Esophagus muscularis mucosa (tissue), 4 donors: ENCODE results near the gene NARF. TPM values are rescaled to one million over a fixed set of nuclear protein-coding genes. Genes with fewer than 3 reads are reported as not detected.

Experiments used
- DNase-seq: peaks from one replicate; pipeline ENCODE4 v3.0.0-alpha.2; 2017; ENCODE audit errors: extremely low spot score
- H3K27ac ChIP-seq, 4 donors: fragments of 200-600 bp; sonication (generic); replicated peaks in 1 of 4; 1 replicate in 3 of 4; 2 replicates in 1 of 4; pipeline ENCODE4 v1.5.1; 2016 to 2019; ENCODE audit warnings: mild to moderate bottlenecking in 1 of 4
- H3K27me3 ChIP-seq, 4 donors: fragments of 200-600 bp; sonication (generic); one replicate each; pipeline versions ENCODE4 v1.5.1 to v1.6.0; 2016 to 2019
- H3K36me3 ChIP-seq, 4 donors: fragments of 200-600 bp; sonication (generic); one replicate each; pipeline ENCODE4 v1.5.1; 2016 to 2019
- H3K4me1 ChIP-seq, 4 donors: fragments of 200-600 bp; sonication (generic); one replicate each; pipeline ENCODE4 v1.5.1; 2016 to 2019
- H3K4me3 ChIP-seq, 4 donors: fragments of 200-600 bp; sonication (generic); 1 replicate in 2 of 4; 2 replicates in 2 of 4; pipeline ENCODE4 v1.5.1; 2016 to 2019; ENCODE audit warnings: mild to moderate bottlenecking in 4 of 4, moderate library complexity in 1 of 4
- H3K9me3 ChIP-seq, 4 donors: fragments of 200-600 bp; sonication (generic); 1 replicate in 3 of 4; 2 replicates in 1 of 4; pipeline ENCODE4 v1.5.1; 2016 to 2019
- CTCF ChIP-seq, 3 experiments: fragments of 200-600 bp in 2 of 3; fragments of 450-650 bp in 1 of 3; sonication (generic) in 2 of 3; IDR thresholded peaks; one replicate each; pipeline ENCODE4 v1.5.1; 2017 to 2019; ENCODE audit warnings: antibody characterized with exemption in 3 of 3, mild to moderate bottlenecking in 2 of 3, moderate library complexity in 1 of 3
- EP300 ChIP-seq: sonication (generic); formaldehyde crosslinking; IDR thresholded peaks from one replicate; pipeline ENCODE4 v1.6.1; 2017; ENCODE audit warnings: antibody characterized with exemption
- POLR2A ChIP-seq: fragments of 450-650 bp; IDR thresholded peaks from one replicate; pipeline ENCODE4 v1.6.1; 2017; ENCODE audit warnings: antibody characterized with exemption, moderate library complexity, mild to moderate bottlenecking, low read depth
- POLR2AphosphoS5 ChIP-seq, 2 donors: sonication (generic); formaldehyde crosslinking; IDR thresholded peaks; one replicate each; pipeline ENCODE4 v1.6.1; 2017; ENCODE audit warnings: antibody characterized with exemption in 2 of 2
- WGBS: methylation state at CpG from one replicate; pipeline ENCODE4 v1.1.5; 2018; 5-methylcytosine and 5-hydroxymethylcytosine counted together
- intact Hi-C: fragments of 100-400 bp; cut with DNase I; formaldehyde crosslinking; loops from one replicate; pipeline ENCODE4 v1.15.1; 2023
- total RNA-seq, 4 donors: library from RNA; depleted of rRNA; stranded (reverse); fragments of >200 nt; gene quantifications; one replicate each; pipeline versions ENCODE4 v1.1.0 to v1.2.1, GENCODE V29; 2016

The NARF gene
- total RNA-seq, 4 donors from 2014 or later, result 26.2 to 30.9 (median 29.3) TPM

DNA sequence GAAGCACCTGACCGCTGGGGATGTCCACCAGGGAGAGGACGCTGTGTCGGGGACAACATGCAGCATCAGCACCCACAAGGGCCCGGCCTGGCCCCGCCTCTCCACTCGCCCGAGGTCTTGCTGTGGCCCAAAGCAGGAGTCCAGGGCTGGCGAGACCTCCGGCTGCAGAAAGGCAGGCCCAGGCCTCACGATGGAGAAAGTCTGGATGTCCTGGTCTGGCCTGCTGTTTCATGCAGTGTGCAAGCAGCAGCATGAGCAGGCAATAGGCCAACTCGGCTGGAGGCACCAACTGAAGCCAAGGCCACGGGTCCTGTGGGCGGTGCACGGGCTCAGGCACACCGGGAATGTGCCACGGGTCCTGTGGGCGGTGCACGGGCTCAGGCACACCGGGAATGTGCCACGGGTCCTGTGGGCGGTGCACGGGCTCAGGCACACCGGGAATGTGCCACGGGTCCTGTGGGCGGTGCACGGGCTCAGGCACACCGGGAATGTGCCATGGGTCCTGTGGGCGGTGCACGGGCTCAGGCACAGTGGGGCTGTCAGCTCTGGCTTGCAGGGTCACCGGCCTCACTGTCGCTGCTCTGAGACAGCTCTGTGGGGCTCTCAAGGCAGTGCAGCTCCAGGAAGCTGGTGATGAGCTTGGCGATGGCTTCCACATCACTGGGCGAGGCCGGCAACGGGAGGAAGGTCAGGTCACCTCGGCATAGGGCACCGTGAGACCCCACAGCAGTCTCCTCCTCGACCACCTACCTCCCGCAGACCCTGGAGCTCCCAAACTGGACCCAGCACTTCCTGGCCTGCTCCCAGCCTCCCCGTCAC, 14.9 kb upstream of the NARF start:
- no peak overlapping the region for H3K27ac ChIP-seq
- no peak for DNase-seq
- 87% methylated on average over 16 of the region's 40 CpGs for WGBS
- H3K27me3 ChIP-seq, result no peaks in the 10 kb centered on the region
- peaks cover 5 to 34% (median 30%) of the 10 kb centered on the region in 4 donors for H3K4me1 ChIP-seq
- H3K36me3 ChIP-seq, result peaks cover 7 to 77% (median 50%) of the 10 kb centered on the region in 4 donors
- no peak for TF ChIP-seq POLR2AphosphoS5 (IDR thresholded peaks at IDR 0.05)
- TF ChIP-seq POLR2A, result no peak
- TF ChIP-seq CTCF (IDR thresholded peaks at IDR 0.05), result no peak
- no peak for TF ChIP-seq EP300
- no peak overlapping the region for H3K4me3 ChIP-seq
- intact Hi-C loops, result no loop called here
- no peaks in the 10 kb centered on the region for H3K9me3 ChIP-seq

- Histone ChIP-seq H3K27ac (no peak overlapping the region), H3K9me3 (no peaks in the 10 kb centered on the region), H3K27me3 (no peaks in the 10 kb centered on the region), H3K36me3 (peaks cover 7 to 69% (median 49%) of the 10 kb centered on the region in 4 donors), H3K4me1 (peaks cover 5 to 40% (median 37%) of the 10 kb centered on the region in 4 donors), H3K4me3 (no peak overlapping the region)
- WGBS, result 96% methylated on average over 7 of the region's 35 CpGs
- no peak for DNase-seq
- intact Hi-C loops, result no loop called here
- no peak for TF ChIP-seq CTCF (IDR thresholded peaks at IDR 0.05)
- no peak for TF ChIP-seq POLR2AphosphoS5 (IDR thresholded peaks at IDR 0.05)
- no peak for TF ChIP-seq EP300
- TF ChIP-seq POLR2A, result no peak
These were observed 14.2 kb upstream of the NARF start for GRCh38 chr17:82444284-82444893.

GRCh38 chr17:82444941-82445521, 13.5 kb upstream of the NARF start:
- 82% methylated on average over 6 of the region's 19 CpGs for WGBS

DNA sequence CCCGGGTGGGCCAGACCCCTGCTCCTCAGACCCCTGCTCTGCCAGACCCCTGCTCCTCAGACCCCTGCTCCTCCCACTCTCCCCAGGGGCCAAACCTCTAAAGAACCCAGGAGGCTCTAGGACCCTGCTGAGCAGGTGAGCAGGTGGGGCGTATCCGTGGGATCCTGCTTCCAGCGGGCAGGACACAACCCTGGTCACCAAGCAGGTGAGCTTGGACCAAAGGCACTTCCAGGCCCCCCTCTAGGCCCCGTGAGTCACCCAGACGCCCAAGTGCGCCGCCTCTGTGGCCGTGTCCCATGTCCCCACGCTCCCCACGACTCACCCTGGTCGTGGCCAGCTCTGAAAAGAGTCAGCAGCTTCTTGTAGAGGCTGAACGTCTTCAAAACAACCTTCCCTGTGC, 13.0 kb upstream of the NARF start:
- Histone ChIP-seq H3K4me3 (no peak overlapping the region), H3K27ac (peak overlapping the region in 3 of 4 donors; percentile 18 to 40 (median 36)), H3K9me3 (no peaks in the 10 kb centered on the region), H3K27me3 (no peaks in the 10 kb centered on the region), H3K4me1 (peaks cover 5 to 46% (median 44%) of the 10 kb centered on the region in 4 donors), H3K36me3 (peaks cover 7 to 64% (median 49%) of the 10 kb centered on the region in 4 donors)
- TF ChIP-seq POLR2AphosphoS5 (IDR thresholded peaks at IDR 0.05) (no peak), POLR2A (no peak), CTCF (IDR thresholded peaks at IDR 0.05) (no peak), EP300 (no peak)
- 85% methylated on average over 9 of the region's 13 CpGs for WGBS
- intact Hi-C loops, result no loop called here
- no peak for DNase-seq

More at GRCh38 chr17:82444941-82445521, 13.5 kb upstream of the NARF start:
- no peak for DNase-seq
- intact Hi-C loops, result no loop called here
- H3K4me1 ChIP-seq, result peaks cover 5 to 47% (median 43%) of the 10 kb centered on the region in 4 donors
- H3K4me3 ChIP-seq, result no peak overlapping the region
- H3K9me3 ChIP-seq, result no peaks in the 10 kb centered on the region
- TF ChIP-seq POLR2AphosphoS5 (IDR thresholded peaks at IDR 0.05), result no peak
- H3K27ac ChIP-seq, result peak overlapping the region in 3 of 4 donors; percentile 18 to 40 (median 36)
- H3K36me3 ChIP-seq, result peaks cover 7 to 66% (median 49%) of the 10 kb centered on the region in 4 donors
- H3K27me3 ChIP-seq, result no peaks in the 10 kb centered on the region

DNA sequence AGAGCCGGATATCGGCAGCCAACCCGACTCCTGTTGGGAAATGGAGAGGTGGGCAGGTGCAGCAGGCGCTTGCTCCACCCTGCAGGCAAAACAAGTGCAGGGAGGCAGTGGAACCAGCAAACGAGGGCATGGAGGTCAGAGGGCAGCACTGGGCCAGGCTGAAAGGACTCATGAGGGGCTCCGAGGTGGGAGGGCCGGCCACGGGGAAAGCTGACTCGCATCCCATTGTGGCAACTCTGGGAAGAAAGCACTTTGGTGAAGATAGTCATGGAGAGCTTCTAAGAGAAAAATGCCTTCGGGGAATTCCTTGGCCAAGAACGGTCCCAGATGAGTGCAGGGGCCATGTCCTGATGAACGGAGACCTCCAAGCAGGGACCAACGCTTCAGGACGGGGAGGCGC, 12.4 kb upstream of the NARF start:
- no peak for DNase-seq
- H3K9me3 ChIP-seq, result no peaks in the 10 kb centered on the region
- no peak overlapping the region for H3K4me3 ChIP-seq
- 95% methylated on average over 15 of the region's 15 CpGs for WGBS
- H3K27ac ChIP-seq, result peak overlapping the region in 2 of 4 donors; percentile 36 to 40
- no peaks in the 10 kb centered on the region for H3K27me3 ChIP-seq
- intact Hi-C loops, result no loop called here
- H3K4me1 ChIP-seq, result peaks cover 6 to 43% (median 41%) of the 10 kb centered on the region in 4 donors
- H3K36me3 ChIP-seq, result peaks cover 7 to 61% (median 49%) of the 10 kb centered on the region in 4 donors
- no peak for TF ChIP-seq EP300
- no peak for TF ChIP-seq POLR2AphosphoS5 (IDR thresholded peaks at IDR 0.05)
- no peak for TF ChIP-seq POLR2A
- TF ChIP-seq CTCF (IDR thresholded peaks at IDR 0.05), result no peak
